Measurements from ENCODE around the gene FANCC. TPM values are rescaled to one million over a fixed set of nuclear protein-coding genes. Genes with fewer than 3 reads are reported as not detected.

The FANCC gene
- total and polyA plus RNA-seq, 2 of the 8 experiments (the other 6 are each of a cell fraction or from before 2014, with no cell fraction given): 7.8 to 15.2 TPM

GRCh38 chr9:95284162-95285080 lies 33.1 kb downstream of the FANCC start (continued):
- TF ChIP-seq CBX5 (IDR thresholded peaks at IDR 0.05; ENCODE audit: low read depth, low read length): no peak
- TF ChIP-seq TEAD4 (IDR thresholded peaks at IDR 0.05; ENCODE audit: low read depth, low read length): no peak
- no peak for TF ChIP-seq TAF1 (IDR thresholded peaks at IDR 0.05; ENCODE audit: low read depth, low read length)
- no peak for TF ChIP-seq SP1 (IDR thresholded peaks at IDR 0.05; ENCODE audit: low read depth, low read length)
